Caco-2 (cell line): ENCODE data around the gene RABGAP1L. TPM values are rescaled to one million over a fixed set of nuclear protein-coding genes. Genes with fewer than 3 reads are reported as not detected.

Experiments
- BruUV-seq: library from RNA; stranded (reverse); fragments of 400-500 nt; replicated peaks from 2 replicates; lab custom pipeline; 2021; lab: Mats Ljungman, UMichigan
- CTCF ChIA-PET: fragments of 300-600 bp; sonication (Branson Sonifier 250); formaldehyde crosslinking; loops from one replicate; lab custom pipeline; 2022; ENCODE audit warnings: antibody characterized with exemption; lab: Charles Lee
- POLR2A ChIA-PET: fragments of 300-600 bp; sonication (Branson Sonifier 250); formaldehyde crosslinking; loops from one replicate; lab custom pipeline; 2022; ENCODE audit warnings: antibody characterized with exemption; lab: Charles Lee
- DNase-seq, 2 experiments: peaks; one replicate each; pipeline versions ENCODE4 v3.0.0 to v3.0.0-alpha.2; 2020 to 2022
- H3K27me3 ChIP-seq: replicated peaks from 2 replicates; pipeline ENCODE4 v1.6.0; 2011; ENCODE audit warnings: low read length; ENCODE audit not compliant: control insufficient read depth, insufficient read depth
- H3K36me3 ChIP-seq: 2 replicates; pipeline ENCODE4 v1.5.1; 2011; ENCODE audit warnings: low read length; ENCODE audit not compliant: control insufficient read depth, insufficient read depth
- H3K4me1 ChIP-seq: fragments of 250-450 bp; sonication (Bioruptor Pico); 2 replicates; pipeline ENCODE4 v1.5.1; 2020; ENCODE audit warnings: mild to moderate bottlenecking
- H3K4me3 ChIP-seq: 2 replicates; pipeline ENCODE4 v1.5.1; 2011; ENCODE audit warnings: low read depth, mild to moderate bottlenecking, control low read depth, low read length
- H3K9me3 ChIP-seq: fragments of 250-450 bp; sonication (Bioruptor Pico); 2 replicates; pipeline ENCODE4 v1.5.1; 2020; ENCODE audit warnings: mild to moderate bottlenecking, moderate library complexity
- H3K27ac Mint-ChIP-seq: one replicate; pipeline ENCODE4 v1.8.0; 2022; ENCODE audit warnings: mixed read lengths; ENCODE audit not compliant: unreplicated experiment
- H3K27me3 Mint-ChIP-seq: one replicate; pipeline ENCODE4 v1.8.0; 2022; ENCODE audit warnings: mixed read lengths; ENCODE audit not compliant: insufficient read depth, unreplicated experiment
- H3K36me3 Mint-ChIP-seq: one replicate; pipeline ENCODE4 v1.8.0; 2022; ENCODE audit warnings: mild to moderate bottlenecking, mixed read lengths; ENCODE audit not compliant: insufficient read depth, unreplicated experiment
- H3K4me1 Mint-ChIP-seq: one replicate; pipeline ENCODE4 v1.8.0; 2022; ENCODE audit warnings: low read depth, mixed read lengths; ENCODE audit not compliant: unreplicated experiment
- H3K4me3 Mint-ChIP-seq: one replicate; pipeline ENCODE4 v1.8.0; 2022; ENCODE audit warnings: mild to moderate bottlenecking, moderate library complexity, mixed read lengths; ENCODE audit not compliant: unreplicated experiment
- H3K9me3 Mint-ChIP-seq: one replicate; pipeline ENCODE4 v1.8.0; 2022; ENCODE audit warnings: mixed read lengths; ENCODE audit not compliant: unreplicated experiment
- CTCF ChIP-seq, 2 experiments: fragments of 200-600 bp in 1 of 2; IDR thresholded peaks; 1 replicate in 1 of 2; 2 replicates in 1 of 2; pipeline versions ENCODE4 v1.5.1 to v1.8.0; 2011 to 2022; ENCODE audit warnings: antibody characterized with exemption in 1 of 2, control low read depth in 1 of 2, inconsistent platforms in 1 of 2, low read depth in 1 of 2, low read length in 1 of 2, mild to moderate bottlenecking in 1 of 2, moderate library complexity in 1 of 2; ENCODE audit not compliant: insufficient read depth in 1 of 2, severe bottlenecking in 1 of 2, unreplicated experiment in 1 of 2
- intact Hi-C: fragments of 100-400 bp; cut with micrococcal nuclease; formaldehyde crosslinking; loops from one replicate; pipeline ENCODE4 v1.10.0; 2022; ENCODE audit not compliant: unreplicated experiment
- total RNA-seq: library from RNA; stranded (reverse); gene quantifications from 2 replicates; pipeline ENCODE4 v1.2.3, GENCODE V29; 2022

RABGAP1L gene
- total RNA-seq, 1 experiment from 2014 or later = 20.3 TPM

- Mint-ChIP-seq H3K4me1 (no peaks in the 10 kb centered on the region), H3K4me3 (no peak overlapping the region), H3K36me3 (no peaks in the 10 kb centered on the region), H3K27ac (no peak overlapping the region), H3K27me3 (no peaks in the 10 kb centered on the region), H3K9me3 (peaks cover 16% of the 10 kb centered on the region)
- intact Hi-C loops = no loop called here
- Histone ChIP-seq H3K4me3 (no peak overlapping the region), H3K27me3 (no peaks in the 10 kb centered on the region), H3K9me3 (no peaks in the 10 kb centered on the region), H3K36me3 (no peaks in the 10 kb centered on the region), H3K4me1 (no peaks in the 10 kb centered on the region; the same call in 1 of the 2 replicates)
- POLR2A ChIA-PET = no interaction called here
- CTCF ChIA-PET = no interaction called here
- BruUV-seq = no TSS peak
- no peak for TF ChIP-seq CTCF (IDR thresholded peaks at IDR 0.05; ENCODE audit: insufficient read depth in 1 of 2, low read depth in 1 of 2, low read length in 1 of 2, severe bottlenecking in 1 of 2, unreplicated experiment in 1 of 2)
- no peak for DNase-seq
Measured at GRCh38 chr1:174414203-174414602, 254.9 kb downstream of the RABGAP1L start.

DNA sequence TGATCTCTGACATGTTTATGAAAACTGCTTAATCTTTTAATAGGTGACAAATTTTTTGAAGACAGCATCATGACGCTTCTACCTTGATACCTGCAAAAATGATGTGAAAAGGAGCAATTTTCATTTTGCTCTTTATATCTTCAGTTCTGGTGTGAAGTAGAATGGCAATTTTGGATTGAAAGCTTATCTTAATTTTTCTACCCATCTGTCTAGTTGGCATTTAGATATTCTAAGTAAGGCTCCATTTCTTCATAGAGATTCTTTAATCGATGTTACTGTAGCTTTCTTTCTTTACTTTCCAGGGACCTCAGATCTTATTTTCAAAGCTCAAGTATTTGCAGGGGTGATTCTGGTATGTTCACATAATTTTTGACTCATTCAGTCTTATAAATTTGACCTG, 256.2 kb downstream of the RABGAP1L start:
- BruUV-seq = no TSS peak
- no peak for DNase-seq
- H3K9me3 Mint-ChIP-seq = peaks cover 16% of the 10 kb centered on the region
- ChIA-PET POLR2A (no interaction called here), CTCF (no interaction called here)
- H3K27me3 Mint-ChIP-seq = no peaks in the 10 kb centered on the region
- no peak overlapping the region for H3K4me3 Mint-ChIP-seq
- H3K36me3 Mint-ChIP-seq = no peaks in the 10 kb centered on the region
- no peak overlapping the region for H3K4me3 ChIP-seq
- no peaks in the 10 kb centered on the region for H3K9me3 ChIP-seq
- no peaks in the 10 kb centered on the region for H3K27me3 ChIP-seq
- no peak overlapping the region for H3K27ac Mint-ChIP-seq
- TF ChIP-seq CTCF (IDR thresholded peaks at IDR 0.05; ENCODE audit: insufficient read depth in 1 of 2, low read depth in 1 of 2, low read length in 1 of 2, severe bottlenecking in 1 of 2, unreplicated experiment in 1 of 2) = no peak
- no peaks in the 10 kb centered on the region for H3K36me3 ChIP-seq
- H3K4me1 ChIP-seq = no peaks in the 10 kb centered on the region
- intact Hi-C loops = no loop called here
- H3K4me1 Mint-ChIP-seq = no peaks in the 10 kb centered on the region

- H3K9me3 ChIP-seq = no peaks in the 10 kb centered on the region
- no TSS peak for BruUV-seq
- H3K4me3 ChIP-seq = no peak overlapping the region
- no peaks in the 10 kb centered on the region for H3K36me3 Mint-ChIP-seq
- no peaks in the 10 kb centered on the region for H3K36me3 ChIP-seq
- no peak overlapping the region for H3K4me3 Mint-ChIP-seq
- no peaks in the 10 kb centered on the region for H3K4me1 Mint-ChIP-seq
- intact Hi-C loops = no loop called here
- no peaks in the 10 kb centered on the region for H3K9me3 Mint-ChIP-seq
- no peaks in the 10 kb centered on the region for H3K4me1 ChIP-seq
- TF ChIP-seq CTCF (IDR thresholded peaks at IDR 0.05; ENCODE audit: insufficient read depth in 1 of 2, low read depth in 1 of 2, low read length in 1 of 2, severe bottlenecking in 1 of 2, unreplicated experiment in 1 of 2) = no peak
- CTCF ChIA-PET = no interaction called here
- POLR2A ChIA-PET = no interaction called here
- H3K27me3 ChIP-seq = no peaks in the 10 kb centered on the region
- no peak overlapping the region for H3K27ac Mint-ChIP-seq
- DNase-seq = no peak
- no peaks in the 10 kb centered on the region for H3K27me3 Mint-ChIP-seq
Measured at GRCh38 chr1:174417921-174418320, 258.6 kb downstream of the RABGAP1L start.
